Stimulated activated naive B cell treated with anti-CD40 and anti-IgM and Interleukin-4, amounts not matched to agents 10 μg/mL and 1 μg/mL and 100 μg/mL, for 72 hours (primary cell): ENCODE data around the gene CFAP20.

Experiments
- ATAC-seq, 2 donors: fragments of 150-1000 bp; cut with Tn5 transposase; replicated peaks; 2 replicates each; pipeline ENCODE4 v1.10.0; 2021; ENCODE audit warnings: moderate library complexity in 1 of 2
- DNase-seq: peaks from one replicate; pipeline ENCODE4 v3.0.0; 2021
- H3K27ac Mint-ChIP-seq: one replicate; pipeline ENCODE4 v1.8.0; 2022; ENCODE audit warnings: mild to moderate bottlenecking, mixed read lengths
- H3K27me3 Mint-ChIP-seq, 2 donors: one replicate each; pipeline ENCODE4 v1.8.0; 2022; ENCODE audit warnings: mixed read lengths in 2 of 2
- H3K36me3 Mint-ChIP-seq, 2 donors: one replicate each; pipeline ENCODE4 v1.8.0; 2022; ENCODE audit warnings: mixed read lengths in 2 of 2, mild to moderate bottlenecking in 1 of 2
- H3K4me1 Mint-ChIP-seq, 2 donors: one replicate each; pipeline ENCODE4 v1.8.0; 2022; ENCODE audit warnings: mixed read lengths in 2 of 2, mild to moderate bottlenecking in 1 of 2
- H3K4me3 Mint-ChIP-seq, 2 donors: one replicate each; pipeline ENCODE4 v1.8.0; 2022; ENCODE audit warnings: mild to moderate bottlenecking in 2 of 2, mixed read lengths in 2 of 2, moderate library complexity in 1 of 2
- H3K9me3 Mint-ChIP-seq, 2 donors: one replicate each; pipeline ENCODE4 v1.8.0; 2022; ENCODE audit warnings: mixed read lengths in 2 of 2, mild to moderate bottlenecking in 1 of 2

CFAP20 gene

GRCh38 chr16:58129097-58129936 is at the start of gene CFAP20:
TSS of gene CFAP20 (minus strand) at chr16:58129381. CDS start at chr16:58129115, 266 bp downstream.
- peaks cover 25 to 28% of the 10 kb centered on the region in 2 donors for H3K4me1 Mint-ChIP-seq
- peak within 1 kb of the TSS; percentile 87 to 88 for H3K4me3 Mint-ChIP-seq
- H3K27me3 Mint-ChIP-seq = no peaks in the 10 kb centered on the region
- peaks cover 0 to 1% of the 10 kb centered on the region in 2 donors for H3K36me3 Mint-ChIP-seq
- no peaks in the 10 kb centered on the region for H3K9me3 Mint-ChIP-seq
- peak; percentile 98 for DNase-seq
- peak within 1 kb of the TSS; percentile 92 for H3K27ac Mint-ChIP-seq
- peak; percentile 88 to 94 for ATAC-seq

- H3K4me3 Mint-ChIP-seq = no peak overlapping the region
- DNase-seq (no peak), ATAC-seq (no peak)
- H3K9me3 Mint-ChIP-seq = no peaks in the 10 kb centered on the region
- peaks cover 49 to 61% of the 10 kb centered on the region in 2 donors for H3K36me3 Mint-ChIP-seq
- no peaks in the 10 kb centered on the region for H3K27me3 Mint-ChIP-seq
- peaks cover 4 to 5% of the 10 kb centered on the region in 2 donors for H3K4me1 Mint-ChIP-seq
- H3K27ac Mint-ChIP-seq = no peak overlapping the region
Observed at GRCh38 chr16:58177353-58177710, 48.2 kb upstream of the CFAP20 start.

- no peak overlapping the region for H3K4me3 Mint-ChIP-seq
- ATAC-seq (no peak), DNase-seq (no peak)
- no peaks in the 10 kb centered on the region for H3K9me3 Mint-ChIP-seq
- peaks cover 46 to 60% of the 10 kb centered on the region in 2 donors for H3K36me3 Mint-ChIP-seq
- H3K4me1 Mint-ChIP-seq = peaks cover 4 to 5% of the 10 kb centered on the region in 2 donors
- no peaks in the 10 kb centered on the region for H3K27me3 Mint-ChIP-seq
- no peak overlapping the region for H3K27ac Mint-ChIP-seq
Observed at GRCh38 chr16:58176608-58177352, 47.6 kb upstream of the CFAP20 start.

GRCh38 chr16:58170223-58170622 is 41.0 kb upstream of the CFAP20 start:
- no peaks in the 10 kb centered on the region for H3K27me3 Mint-ChIP-seq
- DNase-seq (no peak), ATAC-seq (no peak)
- no peaks in the 10 kb centered on the region for H3K9me3 Mint-ChIP-seq
- no peak overlapping the region for H3K4me3 Mint-ChIP-seq
- peaks cover 36 to 52% of the 10 kb centered on the region in 2 donors for H3K36me3 Mint-ChIP-seq
- H3K27ac Mint-ChIP-seq = peak overlapping the region; percentile 14
- H3K4me1 Mint-ChIP-seq = no peaks in the 10 kb centered on the region

- Mint-ChIP-seq H3K9me3 (no peaks in the 10 kb centered on the region), H3K27ac (peak overlapping the region; percentile 4), H3K4me3 (no peak overlapping the region), H3K4me1 (no peaks in the 10 kb centered on the region), H3K36me3 (peaks cover 34 to 45% of the 10 kb centered on the region in 2 donors), H3K27me3 (no peaks in the 10 kb centered on the region)
- DNase-seq (no peak), ATAC-seq (no peak)
Observed at GRCh38 chr16:58160855-58161254, 31.7 kb upstream of the CFAP20 start.

DNA sequence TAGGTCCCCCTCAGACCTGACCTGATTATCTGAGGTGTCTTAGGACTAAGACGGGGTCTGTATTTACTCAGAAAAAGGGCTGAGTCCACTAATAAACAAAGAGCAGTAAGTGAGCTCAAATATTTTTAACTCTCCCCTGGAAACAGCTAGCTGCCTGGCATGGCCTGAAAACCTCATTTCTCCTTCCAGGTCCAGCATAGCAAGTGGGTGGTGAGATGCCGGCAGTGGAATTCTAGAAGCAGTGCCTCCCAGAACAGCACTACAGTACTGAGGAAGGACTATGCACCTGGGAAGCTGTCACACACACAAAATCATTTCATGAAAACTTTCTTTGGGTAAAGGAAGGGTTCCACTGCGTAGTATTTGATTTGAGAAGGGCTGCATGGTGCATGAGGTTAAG is 29.5 kb upstream of the CFAP20 start:
- Mint-ChIP-seq H3K4me3 (no peak overlapping the region), H3K27me3 (no peaks in the 10 kb centered on the region), H3K27ac (no peak overlapping the region), H3K36me3 (peaks cover 20 to 35% of the 10 kb centered on the region in 2 donors), H3K4me1 (no peaks in the 10 kb centered on the region), H3K9me3 (no peaks in the 10 kb centered on the region)
- DNase-seq (no peak), ATAC-seq (no peak)

DNA sequence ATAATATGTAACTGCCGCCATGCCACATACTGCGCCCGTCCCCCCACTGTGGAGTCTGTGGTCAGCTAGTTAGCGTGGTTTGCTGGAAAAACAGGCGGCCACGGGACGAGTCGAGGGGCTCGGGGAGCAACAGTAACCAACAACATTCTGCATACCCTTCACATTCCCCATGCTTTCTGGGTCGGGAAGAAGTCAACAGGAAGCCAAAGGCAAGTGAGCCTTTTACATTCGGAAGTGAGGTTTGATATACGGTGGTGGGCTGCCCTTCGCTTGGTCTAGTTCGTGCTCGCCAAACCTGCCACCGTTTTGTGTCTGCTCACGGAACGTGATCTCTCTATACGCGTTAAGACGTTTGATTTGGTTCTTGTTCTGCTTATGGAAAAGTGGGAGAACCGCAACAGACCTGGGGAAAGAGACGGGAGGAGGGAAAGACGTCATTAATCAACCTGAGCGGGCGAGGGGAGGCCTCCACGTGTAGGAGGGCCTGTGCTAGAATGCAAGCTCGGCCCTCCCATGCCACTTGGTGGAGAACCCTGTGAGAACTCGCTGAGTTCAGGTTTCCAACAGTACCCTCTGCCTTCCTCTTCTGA is 28.9 kb upstream of the CFAP20 start:
- ATAC-seq (no peak), DNase-seq (no peak)
- peaks cover 19 to 29% of the 10 kb centered on the region in 2 donors for H3K36me3 Mint-ChIP-seq
- H3K9me3 Mint-ChIP-seq = no peaks in the 10 kb centered on the region
- H3K4me1 Mint-ChIP-seq = no peaks in the 10 kb centered on the region
- peak overlapping the region; percentile 52 for H3K27ac Mint-ChIP-seq
- no peaks in the 10 kb centered on the region for H3K27me3 Mint-ChIP-seq
- H3K4me3 Mint-ChIP-seq = no peak overlapping the region

DNA sequence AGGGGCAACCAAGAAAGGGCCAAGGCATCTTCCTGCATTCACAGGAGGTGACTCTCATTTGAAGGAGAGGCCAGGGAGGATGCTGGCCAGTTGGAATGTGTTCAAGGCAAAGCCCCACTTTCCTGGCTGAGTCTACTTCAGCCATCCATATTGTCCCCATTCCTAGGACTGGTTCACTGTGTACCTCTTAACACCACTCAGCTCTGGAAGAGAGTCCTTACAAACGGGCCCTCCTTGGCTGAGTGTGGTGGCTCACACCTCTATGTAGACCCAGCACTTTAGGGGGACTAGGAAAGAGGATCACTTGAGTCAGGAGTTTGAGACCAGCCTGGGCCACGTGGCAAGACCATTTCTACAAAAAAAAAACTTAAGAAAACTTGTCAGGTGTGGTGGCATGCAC is 28.1 kb upstream of the CFAP20 start:
- Mint-ChIP-seq H3K4me3 (no peak overlapping the region), H3K27ac (no peak overlapping the region), H3K27me3 (no peaks in the 10 kb centered on the region), H3K9me3 (no peaks in the 10 kb centered on the region), H3K4me1 (no peaks in the 10 kb centered on the region), H3K36me3 (peaks cover 15 to 25% of the 10 kb centered on the region in 2 donors)
- DNase-seq (no peak), ATAC-seq (no peak)

DNA sequence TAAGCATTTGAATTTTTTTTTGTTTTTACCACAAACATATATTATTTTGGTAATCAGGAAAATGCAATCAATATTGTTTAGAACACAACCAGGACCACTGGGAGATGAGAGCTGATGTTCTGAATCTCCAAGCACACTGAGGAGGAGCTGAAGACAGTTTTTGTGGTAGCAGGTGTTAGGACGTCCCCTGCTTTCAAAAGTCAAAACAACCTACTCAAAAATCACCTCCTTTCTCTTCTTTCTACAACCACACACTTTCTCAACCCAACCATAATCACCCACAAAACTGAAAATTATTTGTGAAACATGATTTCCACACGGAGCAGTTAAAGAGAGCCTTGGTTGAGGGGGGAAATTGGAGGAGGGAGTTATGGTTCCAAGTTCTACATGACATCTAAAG is 26.7 kb upstream of the CFAP20 start:
- H3K36me3 Mint-ChIP-seq = peaks cover 11 to 18% of the 10 kb centered on the region in 2 donors

DNA sequence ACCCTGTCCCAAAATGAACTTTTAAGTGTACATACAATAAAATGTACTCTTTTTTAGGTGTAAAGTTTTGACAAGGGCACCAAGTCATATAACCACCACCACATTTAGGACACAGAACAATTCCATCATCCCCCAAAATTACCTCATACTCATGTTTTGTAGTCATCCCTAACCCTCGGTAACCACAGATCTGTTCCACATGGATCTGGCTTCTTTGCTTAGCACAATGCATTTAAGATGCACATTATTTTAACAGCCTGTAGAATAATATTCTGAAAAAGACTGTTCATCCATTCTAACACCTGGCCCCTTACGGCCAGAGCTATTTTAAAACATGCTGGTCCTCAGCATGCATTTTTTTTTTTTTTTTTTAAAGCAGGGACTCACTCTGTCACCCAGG is 25.2 kb upstream of the CFAP20 start:
- DNase-seq = no peak
- peaks cover 9 to 10% of the 10 kb centered on the region in 2 donors for H3K36me3 Mint-ChIP-seq
- H3K4me1 Mint-ChIP-seq = no peaks in the 10 kb centered on the region

More for the DNA sequence above, 26.7 kb upstream of the CFAP20 start:
- ATAC-seq = no peak
- H3K4me1 Mint-ChIP-seq = no peaks in the 10 kb centered on the region
- H3K4me3 Mint-ChIP-seq = no peak overlapping the region
- no peaks in the 10 kb centered on the region for H3K27me3 Mint-ChIP-seq
- H3K9me3 Mint-ChIP-seq = no peaks in the 10 kb centered on the region
- H3K27ac Mint-ChIP-seq = no peak overlapping the region
- no peak for DNase-seq

GRCh38 chr16:58152246-58152868 is 23.2 kb upstream of the CFAP20 start:
- DNase-seq (no peak), ATAC-seq (no peak)
- H3K9me3 Mint-ChIP-seq = no peaks in the 10 kb centered on the region
- no peak overlapping the region for H3K4me3 Mint-ChIP-seq
- no peak overlapping the region for H3K27ac Mint-ChIP-seq
- no peaks in the 10 kb centered on the region for H3K27me3 Mint-ChIP-seq
- H3K4me1 Mint-ChIP-seq = no peaks in the 10 kb centered on the region
- H3K36me3 Mint-ChIP-seq = peaks cover 2 to 3% of the 10 kb centered on the region in 2 donors

More for the DNA sequence above, 25.2 kb upstream of the CFAP20 start:
- Mint-ChIP-seq H3K27me3 (no peaks in the 10 kb centered on the region), H3K9me3 (no peaks in the 10 kb centered on the region), H3K4me3 (no peak overlapping the region), H3K27ac (no peak overlapping the region)
- no peak for ATAC-seq

DNA sequence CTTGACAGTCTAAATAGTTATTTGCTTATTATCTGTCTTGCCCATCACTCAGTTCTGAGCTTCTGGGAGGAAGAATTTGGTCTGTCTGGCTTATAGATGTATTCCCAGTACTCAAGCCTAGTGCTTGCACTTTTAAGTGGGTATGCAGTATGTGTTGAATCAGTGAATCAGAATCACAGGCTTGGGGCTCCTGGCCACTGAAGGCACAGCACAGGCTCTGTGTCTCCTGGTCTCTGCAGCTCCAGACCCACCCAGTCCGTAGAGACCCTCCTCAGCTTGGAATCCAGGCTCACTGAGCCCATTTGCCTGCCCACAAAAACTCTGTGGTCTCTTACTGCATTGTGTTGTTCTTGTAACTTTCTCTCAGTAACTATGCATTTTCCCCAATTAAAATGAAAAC is 19.3 kb upstream of the CFAP20 start:
- Mint-ChIP-seq H3K27me3 (no peaks in the 10 kb centered on the region), H3K27ac (no peak overlapping the region), H3K36me3 (peaks cover 23 to 33% of the 10 kb centered on the region in 2 donors), H3K4me3 (no peak overlapping the region), H3K9me3 (peaks cover 0 to 2% of the 10 kb centered on the region in 2 donors), H3K4me1 (no peaks in the 10 kb centered on the region)
- ATAC-seq = no peak
- no peak for DNase-seq

- no peak for DNase-seq
- Mint-ChIP-seq H3K27ac (no peak overlapping the region), H3K4me3 (no peak overlapping the region), H3K36me3 (peaks cover 23 to 33% of the 10 kb centered on the region in 2 donors), H3K4me1 (no peaks in the 10 kb centered on the region), H3K9me3 (peaks cover 0 to 2% of the 10 kb centered on the region in 2 donors), H3K27me3 (no peaks in the 10 kb centered on the region)
- ATAC-seq = no peak
Observed at GRCh38 chr16:58148099-58148498, 18.9 kb upstream of the CFAP20 start.

DNA sequence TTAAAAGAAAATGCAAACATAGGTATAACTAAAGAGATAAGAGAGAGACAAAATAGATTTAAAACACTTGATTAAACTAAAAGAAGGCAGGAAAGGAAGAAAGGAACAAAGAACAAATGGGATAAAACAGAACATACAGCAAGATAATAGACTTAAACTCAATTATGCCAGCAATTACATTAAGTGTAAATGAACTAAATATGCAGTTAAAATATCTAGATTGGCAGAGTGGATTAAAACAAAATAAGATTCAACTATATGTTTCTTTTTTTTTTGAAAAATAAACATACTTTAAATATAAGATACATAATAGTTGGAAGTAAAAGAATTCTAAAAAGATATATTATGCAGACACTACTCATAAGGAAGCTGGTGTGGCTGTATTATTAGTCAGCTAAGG is 9.7 kb upstream of the CFAP20 start:
- no peak for ATAC-seq
- no peak for DNase-seq
- peaks cover 32 to 45% of the 10 kb centered on the region in 2 donors for H3K36me3 Mint-ChIP-seq
- peaks cover 12 to 21% of the 10 kb centered on the region in 2 donors for H3K9me3 Mint-ChIP-seq
- no peak overlapping the region for H3K27ac Mint-ChIP-seq
- H3K4me3 Mint-ChIP-seq = no peak overlapping the region
- H3K27me3 Mint-ChIP-seq = no peaks in the 10 kb centered on the region
- H3K4me1 Mint-ChIP-seq = no peaks in the 10 kb centered on the region
